GM18505 (cell line): ENCODE data around the gene CDK15.

Experiments
- ATAC-seq: cut with Tn5 transposase; IDR thresholded peaks from one replicate; pipeline ENCODE4 v1.9.1; 2021; ENCODE audit not compliant: unreplicated experiment
- POLR2A ChIP-seq: IDR thresholded peaks from 4 replicates; pipeline ENCODE4 v1.6.1; 2011; ENCODE audit warnings: borderline replicate concordance; ENCODE audit not compliant: insufficient read depth, insufficient read length; ENCODE audit errors: extremely low read depth

Gene CDK15

GRCh38 chr2:201938781-201939180, 132.4 kb downstream of the CDK15 start:
- TF ChIP-seq POLR2A: no peak

GRCh38 chr2:201939453-201939941, 133.2 kb downstream of the CDK15 start:
- ATAC-seq: no peak
- TF ChIP-seq POLR2A: no peak

More at GRCh38 chr2:201938781-201939180, 132.4 kb downstream of the CDK15 start:
- ATAC-seq: no peak

GRCh38 chr2:201942531-201942930, 136.2 kb downstream of the CDK15 start:
- TF ChIP-seq POLR2A: no peak
- ATAC-seq: no peak
